ACHN (cell line): ENCODE measurements around the gene CLN3.
"Not testable (repeated sequence)": the region's sequence is repeated elsewhere in the genome, so short reads cannot be mapped to it uniquely, and the experiment has no call there.

Source experiments
- DNase-seq: peaks from one replicate; pipeline ENCODE4 v3.0.0-alpha.2; 2015
- in situ Hi-C: cut with HindIII; loops from 2 replicates; pipeline ENCODE4 v1.10.0; 2017; ENCODE audit warnings: low sequenced_read_pairs, low pct_ligation_motif_present, low pct_unique_long_range_greater_than_20kb

CLN3 gene

DNA sequence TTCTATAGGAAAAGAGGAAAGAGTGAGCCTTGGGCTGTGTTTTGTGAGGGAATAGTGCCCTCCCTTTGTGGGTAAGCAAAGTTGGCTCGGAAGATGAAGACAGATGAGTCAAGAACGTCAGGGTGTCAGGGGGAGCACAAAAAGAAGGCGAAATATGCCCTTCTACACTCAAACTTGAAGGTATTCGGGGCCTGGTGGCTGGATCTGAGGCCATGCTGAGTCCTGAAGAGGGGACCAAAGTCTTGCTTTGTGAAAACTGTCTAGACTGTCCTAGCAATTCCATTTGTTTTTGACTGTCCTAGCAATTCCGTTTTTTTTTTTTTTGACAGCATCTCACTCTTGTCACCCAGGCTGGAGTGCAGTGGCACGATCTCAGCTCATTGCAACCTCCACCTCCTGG lies 53.0 kb downstream of the CLN3 start:
- DNase-seq, in situ Hi-C loops: not testable (repeated sequence)

DNA sequence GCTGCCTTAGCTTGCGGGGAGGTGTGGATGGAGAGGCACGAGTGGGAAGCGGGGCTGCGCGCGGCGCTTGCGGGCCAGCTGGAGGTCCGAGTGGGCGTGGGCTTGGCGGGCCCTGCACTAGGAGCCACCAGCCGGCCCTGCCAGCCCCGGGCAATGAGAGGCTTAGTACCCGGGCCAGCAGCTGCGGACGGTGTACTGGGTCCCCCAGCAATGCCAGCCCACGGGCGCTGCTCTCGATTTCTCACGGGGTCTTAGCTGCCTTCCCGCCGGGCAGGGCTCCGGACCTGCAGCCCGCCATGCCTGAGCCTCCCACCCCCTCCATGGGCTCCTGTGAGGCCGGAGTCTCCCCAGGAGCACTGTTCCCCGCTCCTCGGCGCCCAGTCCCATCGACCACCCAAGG lies 56.5 kb downstream of the CLN3 start:
- in situ Hi-C loops, result not testable (repeated sequence)

More for the DNA sequence above, 56.5 kb downstream of the CLN3 start:
- DNase-seq, result not testable (repeated sequence)
